ENCODE measurements around the gene TDRD12.
A peak's percentile ranks its signal among the peaks of the same experiment; 100 is the strongest.
"Not testable (repeated sequence)": the region's sequence is repeated elsewhere in the genome, so short reads cannot be mapped to it uniquely, and the experiment has no call there.

TDRD12 gene

DNA sequence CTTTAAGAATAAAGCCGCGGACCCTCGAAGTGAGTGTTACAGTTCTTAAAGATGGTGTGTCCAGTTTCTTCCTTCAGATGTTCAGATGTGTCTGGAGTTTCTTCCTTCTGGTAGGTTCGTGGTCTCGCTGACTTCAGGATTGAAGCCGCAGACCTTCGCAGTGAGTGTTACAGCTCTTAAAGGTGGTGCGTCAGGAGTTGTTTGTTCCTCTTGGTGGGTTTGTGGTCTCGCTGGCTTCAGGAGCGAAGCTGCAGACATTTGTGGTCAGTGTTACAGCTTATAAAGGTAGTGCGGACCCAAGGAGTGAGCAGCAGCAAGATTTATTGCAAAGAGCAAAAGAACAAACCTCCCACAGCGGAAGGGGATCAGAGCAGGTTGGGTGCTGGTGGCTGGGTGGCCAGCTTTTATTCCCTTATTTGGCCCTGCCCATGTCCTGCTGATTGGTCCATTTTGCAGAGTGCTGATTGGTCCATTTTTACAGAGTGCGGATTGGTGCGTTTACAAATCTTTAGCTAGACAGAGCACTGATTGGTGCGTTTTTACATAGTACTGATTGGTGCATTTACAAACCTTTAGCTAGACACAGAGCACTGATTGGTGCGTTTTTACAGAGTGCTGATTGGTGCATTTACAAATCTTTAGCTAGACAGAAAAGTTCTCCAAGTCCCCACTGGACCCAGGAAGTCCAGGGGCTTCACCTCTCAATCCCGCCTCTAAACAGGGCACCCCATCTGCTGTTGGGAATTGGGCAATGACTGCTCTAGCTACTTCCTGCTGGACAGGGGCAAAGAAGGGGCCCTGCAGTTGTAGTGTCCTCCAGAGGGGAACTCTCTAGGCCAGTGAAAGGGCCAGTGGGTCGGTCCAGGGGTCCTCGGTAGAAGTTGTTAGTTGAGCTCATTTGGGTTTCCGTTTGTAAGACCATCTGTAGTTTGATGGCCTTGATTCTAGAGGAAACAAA lies 26.1 kb upstream of the TDRD12 start:
- not testable (repeated sequence) for DNase-seq (ENCODE audit: insufficient read length, low spot score); FAIRE-seq

DNA sequence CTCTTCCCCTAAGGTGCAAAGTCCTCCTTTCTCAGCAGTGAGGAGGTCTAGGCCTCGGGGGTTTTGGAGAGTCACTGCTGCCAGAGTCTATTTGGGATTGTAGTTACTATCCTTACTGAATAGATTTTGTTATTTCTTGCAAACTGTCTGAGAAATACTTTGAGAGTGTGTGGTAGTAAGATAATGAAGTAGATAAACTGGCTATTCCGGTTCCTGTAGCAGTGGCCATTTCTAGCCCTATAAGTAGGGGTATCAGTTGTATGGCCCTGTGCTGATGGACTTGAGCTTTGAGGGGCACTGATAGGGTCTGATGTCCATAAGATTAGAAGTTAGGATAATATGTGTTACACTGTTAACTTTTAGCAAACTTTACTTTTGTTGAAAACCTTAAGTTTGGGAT lies 25.3 kb upstream of the TDRD12 start:
- not testable (repeated sequence) for FAIRE-seq; DNase-seq (ENCODE audit: insufficient read length, low spot score)

DNA sequence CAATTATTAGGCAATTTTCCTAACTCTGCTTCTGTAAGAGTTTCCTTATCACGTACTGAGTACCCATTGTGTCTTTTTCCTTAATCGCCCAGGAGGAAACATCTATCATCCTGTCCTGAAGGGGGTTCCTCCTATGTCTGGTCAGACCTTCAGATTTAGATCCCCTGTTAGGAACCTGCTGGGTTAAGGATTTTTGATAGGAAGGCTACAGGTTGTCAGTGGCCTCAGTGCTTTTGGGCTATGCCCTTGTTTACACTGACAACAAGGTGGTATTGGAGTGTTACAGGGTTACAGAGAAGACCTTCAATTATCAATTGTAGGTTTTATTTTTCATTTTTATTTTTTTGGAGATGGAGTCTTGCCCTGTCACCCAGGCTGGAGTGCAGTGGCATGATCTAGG lies 24.7 kb upstream of the TDRD12 start:
- FAIRE-seq; DNase-seq (ENCODE audit: insufficient read length, low spot score): not testable (repeated sequence)

DNA sequence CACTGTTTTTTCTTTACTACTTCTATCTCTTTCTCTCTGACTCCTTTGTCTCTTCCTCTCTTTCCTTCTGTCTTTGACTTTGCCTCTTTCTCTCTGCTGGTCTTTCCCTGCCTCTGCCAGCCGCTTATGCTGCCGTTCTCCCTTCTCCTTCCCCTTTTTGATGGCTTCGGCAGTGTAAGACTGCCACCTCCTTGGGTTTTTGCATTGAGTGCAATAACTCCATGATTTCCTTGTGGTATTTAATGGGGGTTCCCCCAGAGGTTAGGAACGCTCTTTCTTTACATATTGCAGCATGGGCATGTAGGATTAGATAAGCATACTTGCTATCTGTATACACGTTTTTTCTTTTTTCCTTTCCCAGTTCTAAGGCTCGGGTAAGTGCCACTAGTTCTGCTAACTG lies 24.1 kb upstream of the TDRD12 start:
- DNase-seq (ENCODE audit: insufficient read length, low spot score): not testable (repeated sequence)

DNA sequence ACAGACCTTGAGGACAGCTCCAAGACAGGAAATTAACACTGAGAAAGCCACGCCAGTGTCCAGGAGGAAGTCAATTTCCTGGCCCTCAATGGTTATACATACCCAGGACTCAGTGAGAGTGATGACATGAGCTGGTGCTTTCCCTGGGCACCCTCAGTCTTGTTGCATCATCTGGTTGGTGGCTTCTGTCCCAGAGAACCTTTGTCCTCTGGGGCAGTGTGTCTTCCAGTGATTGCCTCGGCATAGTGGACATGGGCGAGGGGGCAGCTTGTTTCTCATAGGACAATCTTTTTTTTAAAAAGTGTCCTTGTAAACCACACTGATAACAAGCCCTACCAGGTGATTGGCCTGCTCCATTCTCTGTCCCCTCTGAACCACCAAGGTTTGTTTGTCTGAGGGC lies 22.8 kb upstream of the TDRD12 start:
- not testable (repeated sequence) for FAIRE-seq; DNase-seq (ENCODE audit: insufficient read length, low spot score)

More for the DNA sequence above, 24.1 kb upstream of the TDRD12 start:
- FAIRE-seq: not testable (repeated sequence)

DNA sequence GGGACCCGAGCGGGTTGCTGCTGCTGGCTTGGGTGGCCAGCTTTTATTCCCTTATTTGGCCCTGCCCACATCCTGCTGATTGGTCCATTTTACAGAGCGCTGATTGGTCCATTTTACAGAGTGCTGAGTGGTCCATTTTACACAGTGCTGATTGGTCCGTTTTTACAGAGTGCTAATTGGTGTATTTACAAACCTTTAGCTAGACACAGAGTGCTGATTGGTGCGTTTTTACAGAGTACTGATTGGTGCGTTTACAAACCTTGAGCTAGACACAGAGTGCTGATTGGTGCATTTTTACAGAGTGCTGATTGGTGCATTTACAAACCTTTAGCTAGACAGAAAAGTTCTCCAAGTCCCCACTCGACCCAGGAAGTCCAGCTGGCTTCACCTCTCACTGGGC lies 19.4 kb upstream of the TDRD12 start:
- FAIRE-seq: not testable (repeated sequence)

DNA sequence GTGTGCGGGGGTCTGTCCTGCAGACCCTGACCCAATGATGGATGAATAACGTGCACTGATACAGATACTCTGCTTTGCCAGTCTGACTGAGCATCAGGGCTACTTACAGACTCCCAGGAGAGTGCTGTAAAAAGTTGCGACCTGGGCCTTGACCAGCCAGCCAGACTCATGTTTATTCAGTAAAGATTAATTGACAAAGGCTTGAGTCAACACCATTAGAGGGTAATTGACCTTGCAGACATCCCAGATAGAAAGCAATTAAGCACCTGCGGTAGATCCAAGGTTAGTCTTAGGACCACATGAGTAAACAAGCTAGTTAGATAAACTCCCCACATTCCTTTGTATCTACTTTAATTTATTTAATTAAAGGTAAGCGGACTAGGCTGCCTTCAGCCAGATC lies 17.6 kb upstream of the TDRD12 start:
- DNase-seq (ENCODE audit: insufficient read length, low spot score): no peak
- no peak for FAIRE-seq

More for the DNA sequence above, 19.4 kb upstream of the TDRD12 start:
- not testable (repeated sequence) for DNase-seq (ENCODE audit: insufficient read length, low spot score)

DNA sequence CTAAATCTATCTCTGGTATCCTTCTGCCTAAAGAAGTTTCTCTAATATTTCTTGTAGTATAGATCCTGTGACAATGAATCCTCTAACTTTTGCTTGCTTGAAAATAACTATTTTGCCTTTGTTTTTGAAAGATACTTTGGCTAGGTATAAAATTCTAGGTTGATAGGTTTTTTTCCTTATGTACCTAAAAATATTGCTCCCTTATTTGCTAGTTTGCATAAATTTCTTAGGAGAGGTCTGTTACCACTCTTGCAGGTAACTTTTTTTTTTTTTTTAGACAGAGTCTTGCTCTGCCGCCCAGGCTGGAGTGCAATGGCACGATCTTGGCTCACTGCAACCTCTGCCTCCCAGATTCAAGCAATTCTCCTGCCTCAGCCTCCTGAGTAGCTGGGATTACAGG lies 15.6 kb upstream of the TDRD12 start:
- not testable (repeated sequence) for FAIRE-seq; DNase-seq (ENCODE audit: insufficient read length, low spot score)

DNA sequence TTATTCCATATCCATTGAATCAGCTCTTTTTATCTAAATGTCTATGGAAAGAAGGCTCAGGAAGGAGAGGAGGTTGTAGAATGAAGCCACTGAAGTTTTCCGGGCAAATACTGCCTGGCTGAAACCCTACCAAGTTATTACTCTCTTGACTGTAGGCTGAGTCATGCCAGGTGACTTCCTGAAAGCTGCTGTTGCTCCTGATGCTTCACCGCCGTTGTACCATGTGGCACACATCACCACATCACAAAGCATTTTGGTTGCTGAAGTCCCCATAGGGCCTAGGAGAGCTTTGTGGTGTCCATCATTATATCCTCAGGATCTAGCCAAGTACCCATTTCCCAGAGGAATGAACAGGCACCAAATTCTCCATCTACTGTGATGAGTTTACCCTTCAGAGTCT lies 11.1 kb upstream of the TDRD12 start:
- no peak for DNase-seq (ENCODE audit: insufficient read length, low spot score)
- no peak for FAIRE-seq

DNA sequence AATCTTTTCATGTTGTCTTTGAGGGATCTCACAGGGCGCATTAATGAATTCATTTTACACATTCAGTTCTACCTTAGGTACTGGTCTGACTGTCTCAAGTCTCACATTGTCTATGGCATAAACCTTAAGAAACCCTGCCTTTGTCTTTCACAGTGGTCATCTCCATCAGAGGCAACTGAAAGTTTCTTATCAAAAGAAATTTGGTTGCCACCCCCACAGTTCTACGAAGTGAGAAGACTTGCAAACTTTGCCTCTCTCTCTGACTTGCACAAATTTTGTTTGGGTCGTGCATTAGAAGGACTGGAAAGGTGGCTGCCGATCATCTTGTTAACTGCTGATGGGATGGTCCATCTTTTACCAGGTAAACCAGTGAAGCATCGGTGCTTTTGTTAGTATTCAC lies 10.5 kb upstream of the TDRD12 start:
- FAIRE-seq (no peak), DNase-seq (ENCODE audit: insufficient read length, low spot score) (no peak)

DNA sequence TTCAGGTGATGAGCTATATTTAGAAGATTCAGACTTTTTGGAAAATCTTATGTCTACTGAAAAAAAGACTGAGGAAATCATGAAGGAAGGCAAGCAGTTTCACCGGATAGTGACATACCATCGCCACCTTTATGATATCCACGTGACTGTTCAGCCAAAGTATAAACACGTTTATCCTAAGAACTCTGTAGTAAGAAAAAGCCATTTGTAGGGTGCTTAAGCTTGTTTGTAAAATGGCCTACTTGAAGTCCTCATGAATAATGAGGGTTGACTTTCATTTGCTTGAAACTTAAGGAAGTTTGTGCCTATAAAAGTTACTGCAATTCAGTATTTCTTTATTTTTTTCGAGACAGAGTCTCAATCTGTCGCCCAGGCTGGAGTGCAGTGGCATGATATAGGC lies 7.8 kb upstream of the TDRD12 start:
- DNase-seq (ENCODE audit: insufficient read length, low spot score): no peak
- no peak for FAIRE-seq

DNA sequence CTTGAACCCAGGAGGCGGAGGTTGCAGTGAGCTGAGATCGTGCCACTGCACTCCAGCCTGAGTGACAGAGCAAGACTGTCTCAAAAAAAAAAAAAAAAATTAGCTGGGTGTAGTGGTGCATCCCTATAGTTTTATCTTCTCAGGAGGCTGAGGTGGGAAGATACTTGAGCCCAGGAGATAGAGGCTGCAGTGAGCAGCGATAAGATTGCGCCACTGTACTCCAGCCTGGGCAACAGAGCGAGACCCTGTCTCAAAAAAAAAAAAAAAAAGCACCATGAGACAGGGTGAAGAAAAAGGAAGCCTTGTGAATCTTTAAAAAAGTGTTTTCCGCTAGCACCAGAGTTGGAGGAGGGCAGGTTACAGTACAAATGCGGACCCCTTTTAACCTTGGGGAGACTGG lies 3.4 kb upstream of the TDRD12 start:
- not testable (repeated sequence) for DNase-seq (ENCODE audit: insufficient read length, low spot score); FAIRE-seq

DNA sequence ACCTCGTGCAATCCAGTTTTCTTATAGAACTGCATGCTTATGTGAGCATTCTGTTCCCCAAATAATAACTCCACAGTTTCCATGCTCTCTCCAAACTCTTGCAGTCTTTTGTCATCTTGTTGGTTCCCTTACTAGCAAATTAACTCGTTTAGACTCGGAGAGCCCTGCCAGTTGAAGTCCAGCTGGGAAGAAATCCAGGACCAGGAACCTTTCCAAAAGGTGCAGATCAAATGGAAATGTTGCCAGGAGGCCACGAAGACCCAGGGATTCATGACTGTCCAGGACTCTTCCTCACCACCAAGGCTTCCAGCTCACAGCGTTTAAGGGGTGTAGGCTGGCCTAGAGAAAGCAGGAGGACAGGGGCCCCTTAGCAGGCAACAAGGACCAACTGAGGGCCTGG lies 2.1 kb upstream of the TDRD12 start:
- DNase-seq (ENCODE audit: insufficient read length, low spot score): no peak
- FAIRE-seq: no peak

DNA sequence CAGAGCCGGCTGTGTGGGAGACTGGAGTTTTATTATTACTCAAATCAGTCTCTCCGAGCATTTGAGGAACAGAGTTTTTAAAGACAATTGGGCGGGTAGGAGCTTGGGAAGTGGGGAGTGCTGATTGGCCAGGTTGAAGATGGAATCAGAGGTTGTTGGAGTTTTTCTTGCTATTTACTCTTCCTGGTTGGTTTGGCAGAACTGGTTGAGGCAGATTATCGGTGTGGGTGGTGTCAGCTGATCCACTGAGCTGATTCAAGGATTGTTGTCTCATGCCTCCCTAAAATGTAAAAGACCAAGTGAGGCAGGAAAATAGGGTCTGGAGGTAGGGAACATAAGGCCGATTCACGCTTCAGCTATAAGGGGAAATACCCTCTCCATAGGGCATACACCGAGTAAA lies 1.3 kb upstream of the TDRD12 start:
- no peak for DNase-seq (ENCODE audit: insufficient read length, low spot score)

DNA sequence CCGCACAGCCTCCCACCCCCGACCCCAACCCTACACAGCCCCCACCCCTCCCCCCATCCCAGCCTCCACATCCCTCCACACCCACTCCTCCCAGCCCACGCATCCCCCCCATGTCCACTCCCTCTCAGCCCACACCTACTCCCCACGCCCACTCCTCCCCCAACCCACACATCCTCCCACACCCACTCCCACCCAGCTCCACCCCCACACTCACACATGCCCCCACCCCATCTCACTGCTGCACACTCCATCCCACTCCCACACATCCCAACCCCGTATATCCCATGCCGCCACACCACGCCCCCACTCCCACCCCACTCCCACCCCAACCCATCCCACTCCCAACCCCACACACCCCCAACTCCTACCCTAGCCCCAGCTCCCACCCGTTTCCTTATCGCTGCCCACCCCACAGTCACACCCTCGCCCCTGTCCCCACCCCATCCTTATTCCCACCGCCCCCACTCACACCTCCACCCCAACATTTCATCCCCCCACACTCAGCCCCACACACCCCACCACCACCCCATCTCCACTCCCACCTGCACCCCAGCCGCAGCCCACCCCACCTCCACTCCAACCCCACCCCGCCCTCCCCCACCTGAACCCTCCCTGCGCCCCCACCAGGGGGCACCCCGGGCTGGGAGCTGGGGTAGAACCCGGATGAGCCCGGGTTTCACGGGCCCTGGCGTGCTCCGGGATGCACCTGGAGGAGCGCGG lies 809 bp downstream of the TDRD12 start:
- peak; percentile 31 for FAIRE-seq

More for the DNA sequence above, 1.3 kb upstream of the TDRD12 start:
- FAIRE-seq: no peak

DNA sequence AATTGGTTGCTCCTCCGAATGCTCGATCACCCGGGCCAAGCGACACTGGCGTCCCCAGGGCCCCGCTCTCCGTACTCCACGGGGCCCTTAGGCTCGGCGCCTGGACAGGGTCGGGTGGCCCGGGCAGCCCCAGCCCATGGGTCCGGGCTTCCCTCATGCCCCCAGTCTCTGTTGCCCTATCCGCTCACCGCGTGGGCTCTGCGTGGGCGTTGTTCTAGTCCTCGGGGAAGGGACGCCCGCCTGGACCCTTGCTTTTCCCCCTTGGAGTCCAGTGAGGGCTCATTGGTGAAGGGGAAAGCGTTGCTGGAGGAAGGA lies 1.3 kb downstream of the TDRD12 start:
- DNase-seq (ENCODE audit: insufficient read length, low spot score) (no peak), FAIRE-seq (no peak)

More for the DNA sequence above, 809 bp downstream of the TDRD12 start:
- DNase-seq (ENCODE audit: insufficient read length, low spot score): no peak

DNA sequence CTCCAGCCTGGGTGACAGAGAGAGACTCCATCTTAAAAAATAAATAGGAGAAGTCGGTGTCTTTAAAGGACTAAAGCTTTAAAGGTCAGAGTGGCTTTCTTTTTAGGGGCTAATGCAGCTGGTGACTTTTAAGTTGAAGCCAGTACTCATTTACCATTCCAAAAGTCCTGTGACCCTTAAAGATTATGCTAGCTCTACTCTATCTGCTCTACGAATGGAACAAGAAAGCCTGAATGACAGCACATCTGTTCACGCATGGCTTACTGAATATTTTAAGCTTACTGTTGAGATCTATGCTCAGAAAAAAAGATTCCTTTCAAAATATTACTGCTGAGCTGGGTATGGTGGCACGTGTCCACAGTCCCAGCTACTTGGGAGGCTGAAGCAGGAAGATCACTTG lies 16.4 kb downstream of the TDRD12 start:
- FAIRE-seq: no peak
- DNase-seq (ENCODE audit: insufficient read length, low spot score): no peak

DNA sequence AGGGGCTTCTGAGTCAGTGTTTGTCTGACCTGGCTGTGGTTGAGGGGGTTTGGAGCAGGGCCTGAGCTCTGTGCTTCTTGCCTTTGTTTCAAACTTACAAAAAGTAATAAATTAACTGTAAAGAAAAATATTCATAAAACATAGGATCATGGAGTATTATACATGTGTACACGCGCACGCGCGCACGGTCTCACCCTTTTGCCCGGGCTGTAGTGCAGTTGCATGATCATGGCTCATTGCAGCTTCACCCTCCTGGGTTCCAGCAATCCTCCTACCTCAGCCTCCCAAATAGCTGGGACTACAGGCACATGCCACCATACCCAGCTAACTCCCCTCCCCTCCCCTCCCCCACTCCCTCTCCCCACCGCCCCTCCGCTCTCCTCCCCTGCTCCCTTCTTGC lies 23.5 kb downstream of the TDRD12 start:
- FAIRE-seq (no peak), DNase-seq (ENCODE audit: insufficient read length, low spot score) (no peak)

DNA sequence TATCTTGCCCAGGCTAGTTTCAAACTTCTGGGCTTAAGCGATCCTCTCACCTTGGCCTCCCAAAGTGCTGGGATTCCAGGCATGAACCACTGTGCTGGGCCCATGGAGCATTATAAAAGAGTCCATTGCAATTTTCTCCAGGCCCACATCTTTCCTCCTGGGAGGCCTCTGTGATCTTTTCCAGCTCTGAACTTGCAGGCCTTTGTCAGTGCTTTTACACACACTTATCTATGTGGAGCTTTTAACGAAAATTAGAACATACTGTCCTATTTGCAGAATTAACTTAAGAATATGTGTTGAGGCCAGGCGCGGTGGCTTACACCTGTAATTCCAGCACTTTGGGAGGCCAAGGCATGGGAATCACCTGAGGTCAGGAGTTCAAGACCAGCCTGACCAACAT lies 23.9 kb downstream of the TDRD12 start:
- FAIRE-seq (no peak), DNase-seq (ENCODE audit: insufficient read length, low spot score) (no peak)

DNA sequence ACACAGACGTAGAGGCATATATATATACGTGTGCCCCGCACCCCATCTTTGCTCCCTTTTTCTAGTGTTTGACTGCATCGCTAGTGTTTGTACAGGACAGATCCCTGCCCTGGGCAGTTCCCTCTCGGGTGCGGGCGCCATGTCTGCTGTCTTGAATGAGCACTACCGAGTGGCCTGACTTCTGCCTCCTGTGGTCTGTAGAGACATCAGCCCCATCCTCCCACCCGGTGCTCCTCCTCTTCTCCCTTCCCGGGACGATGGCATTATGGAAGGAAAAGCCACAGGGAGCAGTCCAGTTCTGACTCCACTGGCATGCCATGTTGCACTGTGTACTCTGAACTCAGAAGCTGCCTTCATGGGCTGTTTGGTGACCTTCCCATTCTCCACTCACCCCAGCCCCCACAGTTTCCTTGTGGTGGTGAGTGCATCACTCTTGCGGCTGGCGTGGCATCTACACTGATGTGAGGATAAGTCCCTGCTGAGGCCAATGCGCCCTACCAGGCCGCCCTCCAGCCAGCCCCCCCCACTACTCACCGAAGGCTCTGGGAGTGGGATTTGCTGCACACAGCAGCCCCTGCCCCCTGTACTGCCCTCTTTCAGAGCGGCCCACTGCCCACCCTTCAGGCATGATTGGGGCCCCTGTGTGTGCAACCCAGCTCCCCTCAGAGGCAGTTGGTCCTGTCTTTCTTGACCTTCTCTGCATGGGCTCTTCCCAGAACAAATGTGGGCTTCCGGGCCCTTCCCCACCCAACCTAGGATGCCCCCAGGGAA lies 25.2 kb downstream of the TDRD12 start:
- no peak for FAIRE-seq
- no peak for DNase-seq (ENCODE audit: insufficient read length, low spot score)

All from HTR-8/SVneo (cell line).